SH-SY5Y (cell line): ENCODE results near the gene MCM7.

Source experiments
- GATA2 ChIP-seq: IDR thresholded peaks from 2 replicates; pipeline ENCODE4 v1.6.1; 2011; ENCODE audit warnings: mild to moderate bottlenecking, low read depth, low read length
- GATA3 ChIP-seq: IDR thresholded peaks from 2 replicates; pipeline ENCODE4 v1.6.1; 2011; ENCODE audit warnings: low read depth, mild to moderate bottlenecking, low read length, moderate library complexity

DNA sequence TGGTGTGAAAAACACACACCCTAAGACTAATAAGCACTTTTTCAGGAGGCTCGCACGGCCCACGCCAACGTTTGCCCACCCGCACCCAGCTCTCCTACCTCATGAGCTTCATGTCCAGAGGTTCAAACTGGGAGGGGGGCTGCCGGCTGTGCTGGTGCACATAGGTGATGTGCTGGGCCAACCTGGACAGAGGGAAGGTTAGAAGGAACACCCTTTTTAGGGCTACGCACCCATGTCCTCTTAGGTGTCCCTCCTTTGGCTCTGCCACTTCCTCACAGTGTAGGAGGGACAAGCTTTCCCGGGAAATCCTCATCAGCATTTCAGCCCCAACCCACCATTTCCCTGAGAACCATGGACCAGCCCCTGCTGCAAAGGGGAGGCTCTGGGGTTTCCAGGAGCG, 5.9 kb downstream of the MCM7 start:
- TF ChIP-seq GATA3 (no peak), GATA2 (no peak)
